ENCODE results near the gene SLC46A2. TPM values are rescaled to one million over a fixed set of nuclear protein-coding genes. Genes with fewer than 3 reads are reported as not detected.

SLC46A2 gene
- total and polyA plus RNA-seq, 2 donors (not counting 1 experiment from before 2014, with no cell fraction given): not detected

GRCh38 chr9:112863214-112863613 lies 27.5 kb downstream of the SLC46A2 start:
- no peak for TF ChIP-seq EZH2 (IDR thresholded peaks at IDR 0.05; ENCODE audit: low read length, missing control alignments)
- TF ChIP-seq, protein P1, sequence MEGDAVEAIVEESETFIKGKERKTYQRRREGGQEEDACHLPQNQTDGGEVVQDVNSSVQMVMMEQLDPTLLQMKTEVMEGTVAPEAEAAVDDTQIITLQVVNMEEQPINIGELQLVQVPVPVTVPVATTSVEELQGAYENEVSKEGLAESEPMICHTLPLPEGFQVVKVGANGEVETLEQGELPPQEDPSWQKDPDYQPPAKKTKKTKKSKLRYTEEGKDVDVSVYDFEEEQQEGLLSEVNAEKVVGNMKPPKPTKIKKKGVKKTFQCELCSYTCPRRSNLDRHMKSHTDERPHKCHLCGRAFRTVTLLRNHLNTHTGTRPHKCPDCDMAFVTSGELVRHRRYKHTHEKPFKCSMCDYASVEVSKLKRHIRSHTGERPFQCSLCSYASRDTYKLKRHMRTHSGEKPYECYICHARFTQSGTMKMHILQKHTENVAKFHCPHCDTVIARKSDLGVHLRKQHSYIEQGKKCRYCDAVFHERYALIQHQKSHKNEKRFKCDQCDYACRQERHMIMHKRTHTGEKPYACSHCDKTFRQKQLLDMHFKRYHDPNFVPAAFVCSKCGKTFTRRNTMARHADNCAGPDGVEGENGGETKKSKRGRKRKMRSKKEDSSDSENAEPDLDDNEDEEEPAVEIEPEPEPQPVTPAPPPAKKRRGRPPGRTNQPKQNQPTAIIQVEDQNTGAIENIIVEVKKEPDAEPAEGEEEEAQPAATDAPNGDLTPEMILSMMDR (conservative IDR thresholded peaks at IDR 0.05 in 1 of 2, IDR thresholded peaks at IDR 0.05 in 1 of 2; ENCODE audit: low read depth in 1 of 2, low read length in 2 of 2): no peak
- Histone ChIP-seq H3K9ac (ENCODE audit: insufficient read depth, low read length) (no peak overlapping the region), H3K36me3 (ENCODE audit: control insufficient read depth, insufficient read depth, low read length) (no peaks in the 10 kb centered on the region), H3K4me3 (replicated peaks in 1 of 4; ENCODE audit: control extremely low read depth in 1 of 4, insufficient read depth in 1 of 4, low read depth in 3 of 4, low read length in 4 of 4) (no peak overlapping the region), H3K9me3 (ENCODE audit: control insufficient read depth, insufficient read depth, low read depth, low read length) (no peaks in the 10 kb centered on the region), H2AFZ (ENCODE audit: low read length) (no peak overlapping the region), H3K4me2 (ENCODE audit: extremely low read depth, insufficient read depth, low read length) (no peak overlapping the region), H3K4me1 (ENCODE audit: control insufficient read depth, extremely low read depth, insufficient read depth, low read length) (peaks cover 7% of the 10 kb centered on the region), H4K20me1 (ENCODE audit: control insufficient read depth, extremely low read depth, insufficient read depth, low read length) (no peaks in the 10 kb centered on the region), H3K27ac (ENCODE audit: insufficient read depth, low read length) (no peak overlapping the region), H3K27me3 (ENCODE audit: control insufficient read depth, insufficient read depth, low read length) (no peaks in the 10 kb centered on the region), H3K79me2 (ENCODE audit: control insufficient read depth, insufficient read depth, low read length) (no peaks in the 10 kb centered on the region)
- DNase-seq (ENCODE audit: low read depth in 2 of 2): peak in 1 of 2 donors; percentile 73

DNA sequence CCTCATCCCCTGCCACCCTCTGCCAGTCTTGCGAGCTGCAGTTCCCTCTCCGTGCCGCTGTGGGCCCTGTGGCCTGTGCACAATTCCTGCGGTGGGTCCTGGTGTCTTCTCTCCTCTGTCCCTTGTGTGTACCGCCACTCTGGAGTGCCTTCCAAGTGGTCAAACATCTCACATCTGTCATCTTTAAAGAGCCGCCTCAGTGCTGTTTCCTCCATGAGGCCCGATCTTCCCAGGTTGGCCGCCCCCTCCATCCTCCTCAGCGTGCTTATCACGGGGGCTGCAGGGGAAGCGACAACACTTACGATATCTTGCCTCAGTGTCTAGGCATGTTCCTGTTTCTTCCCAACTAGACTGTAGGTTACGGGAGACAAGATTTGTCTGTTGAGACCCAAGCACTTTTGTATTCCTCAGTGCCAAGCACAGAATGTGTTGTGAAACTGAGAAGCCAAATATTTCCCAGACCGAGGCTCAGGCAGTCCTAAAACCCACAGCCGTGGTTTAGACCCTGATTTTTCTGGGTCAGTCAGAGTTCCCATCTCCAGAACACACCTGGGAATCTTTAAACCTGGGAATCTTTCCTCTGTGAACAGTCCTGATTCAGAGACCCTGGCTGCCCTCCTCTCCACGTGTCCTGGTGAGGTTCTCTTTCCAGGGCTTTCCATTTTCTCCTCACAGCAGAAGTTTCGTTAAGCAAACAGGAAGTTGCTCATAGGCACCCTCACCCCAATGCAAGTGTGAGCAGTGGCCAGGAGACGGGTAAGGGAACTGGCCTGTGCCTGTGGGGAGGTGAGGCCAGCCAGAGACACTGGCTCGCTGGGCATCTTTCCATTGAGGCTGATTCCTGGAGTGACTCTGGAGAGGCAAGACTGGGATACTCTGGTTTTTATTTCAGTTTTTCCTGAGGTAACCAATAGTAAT lies 28.8 kb downstream of the SLC46A2 start:
- H3K4me3 ChIP-seq (replicated peaks in 1 of 4; ENCODE audit: control extremely low read depth in 1 of 4, insufficient read depth in 1 of 4, low read depth in 3 of 4, low read length in 4 of 4): no peak overlapping the region
- peak overlapping the region; percentile 40 for H3K4me2 ChIP-seq (ENCODE audit: extremely low read depth, insufficient read depth, low read length)
- H3K9ac ChIP-seq (ENCODE audit: insufficient read depth, low read length): no peak overlapping the region
- no peaks in the 10 kb centered on the region for H4K20me1 ChIP-seq (ENCODE audit: control insufficient read depth, extremely low read depth, insufficient read depth, low read length)
- H3K27me3 ChIP-seq (ENCODE audit: control insufficient read depth, insufficient read depth, low read length): no peaks in the 10 kb centered on the region
- no peak for TF ChIP-seq EZH2 (IDR thresholded peaks at IDR 0.05; ENCODE audit: low read length, missing control alignments)
- TF ChIP-seq, protein P1 (conservative IDR thresholded peaks at IDR 0.05 in 1 of 2, IDR thresholded peaks at IDR 0.05 in 1 of 2; ENCODE audit: low read depth in 1 of 2, low read length in 2 of 2): no peak
- H3K9me3 ChIP-seq (ENCODE audit: control insufficient read depth, insufficient read depth, low read depth, low read length): no peaks in the 10 kb centered on the region
- no peak overlapping the region for H3K27ac ChIP-seq (ENCODE audit: insufficient read depth, low read length)
- DNase-seq (ENCODE audit: low read depth in 2 of 2): peak; percentile 38 to 39
- H3K79me2 ChIP-seq (ENCODE audit: control insufficient read depth, insufficient read depth, low read length): no peaks in the 10 kb centered on the region
- H2AFZ ChIP-seq (ENCODE audit: low read length): peak overlapping the region; percentile 16
- peaks cover 7% of the 10 kb centered on the region for H3K4me1 ChIP-seq (ENCODE audit: control insufficient read depth, extremely low read depth, insufficient read depth, low read length)
- no peaks in the 10 kb centered on the region for H3K36me3 ChIP-seq (ENCODE audit: control insufficient read depth, insufficient read depth, low read length)

DNA sequence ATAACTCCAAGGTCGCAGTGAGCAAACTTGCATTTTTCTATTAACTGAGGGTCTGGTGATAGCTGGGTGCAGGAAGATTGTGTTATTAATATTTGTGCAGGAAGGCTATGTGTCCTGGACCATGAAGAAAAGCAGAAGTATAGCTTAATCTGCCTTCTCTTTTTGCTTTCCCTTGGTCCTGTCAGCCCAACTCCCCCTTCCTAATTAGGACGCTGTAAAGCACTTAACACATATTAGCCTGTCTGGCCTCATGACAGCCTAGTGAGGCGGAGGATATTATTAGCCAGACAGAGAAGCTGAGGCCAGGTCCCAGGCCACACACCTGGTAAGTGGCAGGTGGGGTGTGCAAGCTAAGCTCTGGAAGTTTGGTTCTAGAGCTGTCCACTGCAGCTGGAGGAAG lies 29.5 kb downstream of the SLC46A2 start:
- H3K9me3 ChIP-seq (ENCODE audit: control insufficient read depth, insufficient read depth, low read depth, low read length): no peaks in the 10 kb centered on the region
- H3K27me3 ChIP-seq (ENCODE audit: control insufficient read depth, insufficient read depth, low read length): no peaks in the 10 kb centered on the region
- TF ChIP-seq EZH2 (IDR thresholded peaks at IDR 0.05; ENCODE audit: low read length, missing control alignments): no peak
- TF ChIP-seq, protein P1 (conservative IDR thresholded peaks at IDR 0.05 in 1 of 2, IDR thresholded peaks at IDR 0.05 in 1 of 2; ENCODE audit: low read depth in 1 of 2, low read length in 2 of 2): no peak
- H2AFZ ChIP-seq (ENCODE audit: low read length): no peak overlapping the region
- no peaks in the 10 kb centered on the region for H3K79me2 ChIP-seq (ENCODE audit: control insufficient read depth, insufficient read depth, low read length)
- H3K4me1 ChIP-seq (ENCODE audit: control insufficient read depth, extremely low read depth, insufficient read depth, low read length): peaks cover 7% of the 10 kb centered on the region
- H3K36me3 ChIP-seq (ENCODE audit: control insufficient read depth, insufficient read depth, low read length): no peaks in the 10 kb centered on the region
- no peaks in the 10 kb centered on the region for H4K20me1 ChIP-seq (ENCODE audit: control insufficient read depth, extremely low read depth, insufficient read depth, low read length)
- no peak for DNase-seq (ENCODE audit: low read depth in 2 of 2)
- H3K9ac ChIP-seq (ENCODE audit: insufficient read depth, low read length): no peak overlapping the region
- no peak overlapping the region for H3K4me2 ChIP-seq (ENCODE audit: extremely low read depth, insufficient read depth, low read length)
- no peak overlapping the region for H3K4me3 ChIP-seq (replicated peaks in 1 of 4; ENCODE audit: control extremely low read depth in 1 of 4, insufficient read depth in 1 of 4, low read depth in 3 of 4, low read length in 4 of 4)
- no peak overlapping the region for H3K27ac ChIP-seq (ENCODE audit: insufficient read depth, low read length)
